NB4 (cell line): Measurements from ENCODE around the gene CDH8.

Experiments
- CTCF ChIP-seq: IDR thresholded peaks from one replicate; pipeline ENCODE4 v1.5.1; 2012; ENCODE audit warnings: low read depth, low read length
- MAX ChIP-seq: IDR thresholded peaks from 2 replicates; pipeline ENCODE4 v1.6.1; 2011; ENCODE audit warnings: low read depth, low read length
- MYC ChIP-seq: IDR thresholded peaks from 2 replicates; pipeline ENCODE4 v1.6.1; 2011; ENCODE audit warnings: low read depth, low read length
- POLR2A ChIP-seq: IDR thresholded peaks from 2 replicates; pipeline ENCODE4 v1.6.1; 2011; ENCODE audit warnings: mild to moderate bottlenecking; ENCODE audit not compliant: insufficient read length; ENCODE audit errors: extremely low read depth

GRCh38 chr16:62022688-62023087 is 13.6 kb downstream of the CDH8 start:
- TF ChIP-seq CTCF (no peak), MYC (no peak), POLR2A (no peak), MAX (no peak)
